CD4-positive, alpha-beta T cell treated with Interleukin-6 for 4 hours (primary cell): ENCODE measurements around the gene RIN2.
"Not testable (repeated sequence)": the region's sequence is repeated elsewhere in the genome, so short reads cannot be mapped to it uniquely, and the experiment has no call there.

ENCODE experiments used
- DNase-seq: peaks from one replicate; pipeline ENCODE4 v3.0.0-alpha.2; 2020; ENCODE audit warnings: mixed read lengths

Gene RIN2

DNA sequence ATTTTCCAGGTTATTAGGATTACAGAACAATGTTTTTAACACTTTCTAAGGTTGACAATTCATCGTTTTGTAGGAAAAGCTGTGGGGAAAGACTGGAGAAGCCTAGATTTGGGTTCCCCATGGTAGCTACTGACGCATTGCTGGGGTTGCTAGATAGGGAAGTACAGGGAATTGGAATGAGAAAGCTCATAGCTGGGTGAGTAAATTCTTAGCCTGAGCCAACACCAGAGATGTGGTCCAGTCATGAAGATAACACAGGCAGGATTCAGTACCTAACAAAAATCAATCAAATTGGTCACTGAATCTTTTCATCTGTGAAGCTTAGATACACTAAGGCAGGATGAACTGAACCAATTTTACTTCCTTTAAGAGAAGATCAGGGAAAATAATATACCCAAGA is 35.7 kb downstream of the RIN2 start:
- no peak for DNase-seq

GRCh38 chr20:19794941-19795340 is 36.9 kb downstream of the RIN2 start:
- no peak for DNase-seq

DNA sequence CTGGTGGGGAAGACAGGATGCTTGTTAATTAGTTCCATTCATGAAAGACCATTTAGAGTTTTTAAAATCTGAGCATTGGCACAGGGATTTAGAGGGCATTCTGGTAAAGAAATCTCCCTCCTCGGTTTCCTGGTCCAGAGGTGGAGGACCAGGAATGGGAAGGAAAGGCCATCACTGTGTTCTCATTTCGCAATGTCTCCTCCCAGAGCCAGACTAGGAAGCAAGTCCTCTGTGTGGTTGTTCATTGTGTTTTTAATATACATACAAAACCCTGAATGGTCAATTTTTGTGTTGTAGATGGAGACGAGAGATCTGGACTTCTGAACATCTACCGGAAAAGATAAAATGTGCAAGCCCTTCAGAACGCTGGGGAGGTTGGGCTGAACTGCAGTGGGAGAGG is 41.3 kb downstream of the RIN2 start:
- no peak for DNase-seq

DNA sequence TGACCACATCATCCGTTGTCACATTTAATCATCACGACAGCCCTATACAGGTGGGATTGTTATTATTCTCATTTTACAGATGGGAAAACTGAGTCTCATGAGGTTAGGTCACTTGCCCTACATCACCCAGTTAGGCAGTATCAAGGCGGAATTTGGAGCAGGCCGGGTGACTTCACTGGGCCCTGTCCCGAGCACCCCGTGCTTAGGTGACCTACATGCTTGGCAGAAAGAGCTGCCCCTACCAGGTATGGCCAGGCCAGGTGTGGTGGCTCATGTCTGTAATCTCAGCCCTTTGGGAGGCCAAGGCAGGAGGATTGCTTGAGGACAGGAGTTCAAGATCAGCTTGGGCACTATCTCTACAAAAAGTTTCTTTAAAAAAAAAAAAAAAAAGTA is 44.0 kb downstream of the RIN2 start:
- DNase-seq: no peak

DNA sequence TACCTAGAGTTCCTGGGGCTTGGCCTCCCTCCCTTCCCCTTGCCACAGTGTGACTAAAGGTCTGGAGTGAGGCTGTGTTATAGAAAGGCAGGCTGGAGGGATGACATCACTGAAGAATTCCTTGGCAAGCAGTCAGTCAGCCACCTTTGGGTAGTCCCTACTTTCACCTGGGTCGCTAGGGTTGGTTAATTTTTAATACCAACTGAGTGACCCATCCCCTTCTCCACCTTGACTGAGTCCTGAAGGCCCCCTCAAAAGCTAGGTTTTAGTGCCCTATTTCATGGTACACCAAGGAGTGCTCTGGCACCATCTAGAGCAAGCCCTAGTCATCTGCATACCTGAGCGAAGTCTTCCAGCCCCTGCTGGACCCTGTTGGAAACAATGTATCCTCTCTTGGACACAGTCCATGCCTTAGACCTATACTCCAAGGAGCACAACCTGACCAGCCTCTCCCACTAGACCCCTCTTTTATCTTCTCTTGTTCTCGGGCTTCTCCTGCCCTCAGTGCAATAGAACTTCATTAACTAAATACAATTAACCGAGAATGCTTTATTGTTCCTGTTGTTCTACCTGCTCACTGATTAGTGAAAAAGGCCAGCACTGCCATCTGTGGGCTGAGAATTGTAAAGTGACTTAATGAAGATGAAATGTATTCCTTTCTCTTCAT is 44.6 kb downstream of the RIN2 start:
- no peak for DNase-seq

DNA sequence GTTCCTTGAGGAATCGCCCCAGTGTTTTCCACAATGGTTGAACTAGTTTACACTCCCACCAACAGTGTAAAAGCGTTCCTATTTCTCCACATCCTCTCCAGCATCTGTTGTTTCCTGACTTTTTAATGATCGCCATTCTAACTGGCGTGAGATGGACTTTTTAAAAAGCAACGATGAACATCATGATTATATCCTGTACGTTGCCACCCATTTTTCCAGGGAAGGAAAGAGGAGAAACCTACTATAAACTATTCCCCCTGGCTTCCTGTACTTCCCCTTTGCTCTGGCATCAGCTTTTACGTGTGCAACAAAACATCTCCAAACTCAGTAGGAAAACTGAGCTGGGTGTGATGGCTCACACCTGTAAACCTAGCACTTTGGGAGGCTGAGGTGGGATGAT is 48.2 kb downstream of the RIN2 start:
- DNase-seq: not testable (repeated sequence)

DNA sequence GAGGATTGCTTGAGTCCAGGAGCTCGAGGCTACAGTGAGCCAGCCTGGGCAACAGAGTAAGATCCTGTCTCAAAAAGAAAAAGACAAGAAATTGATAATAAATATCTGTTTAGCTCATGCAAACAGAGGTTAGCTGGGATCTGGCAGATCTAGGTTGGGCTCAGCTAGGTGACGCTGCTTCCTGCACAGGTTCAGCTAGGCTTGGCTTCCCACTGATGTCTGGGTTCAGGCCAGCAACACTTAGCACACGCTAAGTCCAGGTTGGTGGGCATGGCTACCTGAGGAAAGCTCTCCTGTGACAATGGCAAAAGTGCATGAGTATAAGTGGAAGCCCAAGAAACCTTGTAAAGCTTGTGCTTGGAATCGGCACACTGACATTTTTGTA is 48.7 kb downstream of the RIN2 start:
- no peak for DNase-seq

DNA sequence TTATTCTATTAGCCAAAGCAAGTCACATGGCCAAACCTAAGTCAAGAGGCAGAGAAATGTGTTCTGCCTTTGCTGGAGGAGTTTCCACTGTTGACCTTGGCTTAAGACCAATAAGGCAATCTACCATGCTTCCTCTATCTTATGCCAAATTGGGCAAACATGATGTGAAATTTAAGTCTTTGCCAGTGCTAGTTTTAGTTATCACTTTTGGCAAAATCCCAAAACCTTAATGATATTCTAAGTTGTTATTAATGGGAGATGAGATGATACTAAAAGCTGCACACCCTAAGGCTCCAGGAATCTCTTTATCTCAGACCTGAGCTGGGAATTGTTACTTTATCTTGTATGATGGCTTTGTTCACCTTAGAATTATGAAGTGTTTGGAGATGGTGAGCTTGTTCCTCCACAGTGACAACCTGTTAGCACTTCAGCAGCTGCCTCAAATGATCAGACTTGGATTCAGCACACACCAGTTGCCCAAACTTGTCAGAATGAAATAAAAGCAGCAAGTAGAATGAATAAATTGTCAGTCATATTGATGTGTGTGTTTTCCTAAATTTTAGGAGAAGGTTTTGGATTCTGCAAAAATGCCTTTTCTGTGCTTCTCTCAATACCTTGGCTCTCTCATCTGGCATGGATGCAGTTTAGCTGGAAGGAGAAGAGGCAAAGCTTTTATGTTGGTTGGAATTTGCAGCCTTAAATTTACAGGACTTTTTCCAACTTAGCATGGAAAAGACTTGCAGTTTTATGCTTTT is 49.3 kb downstream of the RIN2 start:
- DNase-seq: no peak
